ENCODE measurements around the gene CIRBP. TPM values are rescaled to one million over a fixed set of nuclear protein-coding genes. Genes with fewer than 3 reads are reported as not detected.
A peak's percentile ranks its signal among the peaks of the same experiment; 100 is the strongest.

The CIRBP gene
- total and polyA plus RNA-seq, 2 of the 13 experiments (the other 11 are each of a cell fraction or from before 2014, with no cell fraction given) = 133 to 140 TPM

DNA sequence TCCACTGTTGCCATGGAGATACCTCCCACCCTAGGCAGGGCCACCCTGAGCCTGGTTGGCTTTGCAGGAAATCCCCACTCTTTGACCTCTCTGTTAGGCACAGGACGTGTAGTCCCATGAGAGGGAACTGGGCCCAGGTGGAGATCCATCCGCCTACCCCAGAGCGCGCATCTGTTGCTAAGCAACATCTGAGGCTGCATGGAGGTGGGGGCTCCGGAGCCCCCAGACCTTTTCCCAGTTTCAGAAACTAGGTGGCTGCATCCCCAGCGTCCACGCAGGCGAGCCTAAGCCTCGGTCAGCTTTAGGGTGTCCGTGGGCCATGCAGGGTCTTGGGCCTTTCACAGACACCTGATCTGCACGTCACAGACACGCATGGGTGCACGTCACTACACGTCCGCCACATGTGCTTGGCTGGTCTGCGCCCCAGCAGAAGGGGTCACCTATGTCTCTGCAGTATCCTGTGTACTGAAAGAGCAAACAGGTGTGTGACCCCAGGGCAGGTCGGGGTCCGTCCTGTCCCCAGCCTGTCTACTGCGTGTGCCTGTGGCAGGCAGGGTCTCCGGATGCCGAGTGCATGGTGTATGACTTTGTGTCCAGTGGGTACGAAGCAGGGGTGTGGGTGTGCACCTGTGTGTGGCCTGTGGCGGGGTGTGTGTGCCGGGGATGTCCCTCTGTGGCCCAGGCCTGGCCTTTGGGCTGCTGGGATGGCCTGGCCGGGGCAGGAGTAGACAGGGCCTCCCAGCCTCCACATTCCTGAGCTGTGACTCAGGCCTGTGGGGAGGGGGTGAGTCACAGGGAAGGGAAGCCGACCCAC lies 4.1 kb upstream of the CIRBP start (continued):
- TF ChIP-seq KLF12 (CRISPR knock-in tag; IDR thresholded peaks at IDR 0.05; ENCODE audit: borderline replicate concordance) (no peak), RFX5 (IDR thresholded peaks at IDR 0.05; ENCODE audit: low read depth, low read length) (no peak), MED13 (CRISPR knock-in tag; IDR thresholded peaks at IDR 0.05) (no peak), ZNF232 (CRISPR knock-in tag; IDR thresholded peaks at IDR 0.05; ENCODE audit: borderline replicate concordance) (no peak; the same call in 1 of the 2 replicates), ZEB1 (IDR thresholded peaks at IDR 0.05; ENCODE audit: insufficient replicate concordance, low read depth) (peak; percentile 78), ZNF644 (CRISPR knock-in tag; IDR thresholded peaks at IDR 0.05; ENCODE audit: low read depth) (no peak), NRL (CRISPR knock-in tag; IDR thresholded peaks at IDR 0.05; ENCODE audit: borderline replicate concordance) (no peak), CBX1 (IDR thresholded peaks at IDR 0.05; ENCODE audit: low read depth) (no peak), MEF2D (CRISPR knock-in tag; IDR thresholded peaks at IDR 0.05) (0 out of 2 replicates have a peak, but pooled peaks have one; percentile 31), ZBTB8A (CRISPR knock-in tag; IDR thresholded peaks at IDR 0.05; ENCODE audit: borderline replicate concordance, low read depth) (no peak), U2AF1 (optimal IDR thresholded peaks at IDR 0.05; ENCODE audit: low read depth, low read length) (no peak), RARG (CRISPR knock-in tag; IDR thresholded peaks at IDR 0.05; ENCODE audit: low read depth) (no peak), EEA1 (CRISPR knock-in tag; IDR thresholded peaks at IDR 0.05; ENCODE audit: borderline replicate concordance) (no peak), CHD2 (IDR thresholded peaks at IDR 0.05; ENCODE audit: low read depth, low read length) (no peak), MYC (CRISPR knock-in tag; IDR thresholded peaks at IDR 0.05; ENCODE audit: borderline replicate concordance) (no peak; the same call in 1 of the 2 replicates), TBP (CRISPR knock-in tag; IDR thresholded peaks at IDR 0.05) (no peak), NCOA5 (CRISPR knock-in tag; IDR thresholded peaks at IDR 0.05) (no peak), MIXL1 (CRISPR knock-in tag; IDR thresholded peaks at IDR 0.05) (no peak), ZNF333 (CRISPR knock-in tag; IDR thresholded peaks at IDR 0.05; ENCODE audit: borderline replicate concordance) (no peak), ZNF850 (CRISPR knock-in tag; conservative IDR thresholded peaks at IDR 0.05) (no peak), MAFK (conservative IDR thresholded peaks at IDR 0.05 in 1 of 2, IDR thresholded peaks at IDR 0.05 in 1 of 2; ENCODE audit: low read length in 2 of 2) (no peak), PRMT3 (CRISPR knock-in tag; IDR thresholded peaks at IDR 0.05; ENCODE audit: borderline replicate concordance, low read depth) (no peak), ZNF136 (CRISPR knock-in tag; IDR thresholded peaks at IDR 0.05; ENCODE audit: low read depth) (peak; percentile 79; the same call in 1 of the 2 replicates), NFATC3 (CRISPR knock-in tag; IDR thresholded peaks at IDR 0.05) (no peak)
- TF ChIP-seq, protein P1, sequence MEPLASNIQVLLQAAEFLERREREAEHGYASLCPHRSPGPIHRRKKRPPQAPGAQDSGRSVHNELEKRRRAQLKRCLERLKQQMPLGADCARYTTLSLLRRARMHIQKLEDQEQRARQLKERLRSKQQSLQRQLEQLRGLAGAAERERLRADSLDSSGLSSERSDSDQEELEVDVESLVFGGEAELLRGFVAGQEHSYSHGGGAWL (CRISPR knock-in tag; IDR thresholded peaks at IDR 0.05) = no peak
- TF ChIP-seq, protein P2, sequence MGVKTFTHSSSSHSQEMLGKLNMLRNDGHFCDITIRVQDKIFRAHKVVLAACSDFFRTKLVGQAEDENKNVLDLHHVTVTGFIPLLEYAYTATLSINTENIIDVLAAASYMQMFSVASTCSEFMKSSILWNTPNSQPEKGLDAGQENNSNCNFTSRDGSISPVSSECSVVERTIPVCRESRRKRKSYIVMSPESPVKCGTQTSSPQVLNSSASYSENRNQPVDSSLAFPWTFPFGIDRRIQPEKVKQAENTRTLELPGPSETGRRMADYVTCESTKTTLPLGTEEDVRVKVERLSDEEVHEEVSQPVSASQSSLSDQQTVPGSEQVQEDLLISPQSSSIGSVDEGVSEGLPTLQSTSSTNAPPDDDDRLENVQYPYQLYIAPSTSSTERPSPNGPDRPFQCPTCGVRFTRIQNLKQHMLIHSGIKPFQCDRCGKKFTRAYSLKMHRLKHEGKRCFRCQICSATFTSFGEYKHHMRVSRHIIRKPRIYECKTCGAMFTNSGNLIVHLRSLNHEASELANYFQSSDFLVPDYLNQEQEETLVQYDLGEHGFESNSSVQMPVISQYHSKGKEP (CRISPR knock-in tag; IDR thresholded peaks at IDR 0.05) = no peak
- TF ChIP-seq, protein P3, sequence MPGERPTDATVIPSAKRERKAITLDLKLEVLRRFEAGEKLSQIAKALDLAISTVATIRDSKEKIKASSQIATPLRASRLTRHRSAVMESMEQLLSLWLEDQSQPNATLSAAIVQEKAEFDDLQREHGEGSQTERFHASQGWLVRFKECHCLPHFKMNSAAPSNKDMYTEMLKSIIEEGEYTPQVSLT (CRISPR knock-in tag; IDR thresholded peaks at IDR 0.05; ENCODE audit: borderline replicate concordance, low read depth) = no peak

Data from HepG2 (cell line).